GM12891 (cell line): ENCODE results near the gene TSR1.

ENCODE experiments used
- POLR2A ChIP-seq: IDR thresholded peaks from 2 replicates; pipeline ENCODE4 v1.6.1; 2011; ENCODE audit warnings: low read depth, low read length, control low read depth
- POLR2AphosphoS5 ChIP-seq: IDR thresholded peaks from 2 replicates; pipeline ENCODE4 v1.6.1; 2011; ENCODE audit warnings: low read depth, low read length, control low read depth
- POU2F2 ChIP-seq: IDR thresholded peaks from 2 replicates; pipeline ENCODE4 v1.6.1; 2011; ENCODE audit warnings: low read depth, mild to moderate bottlenecking, control low read depth, low read length, moderate library complexity
- SPI1 ChIP-seq: IDR thresholded peaks from 2 replicates; pipeline ENCODE4 v1.6.1; 2011; ENCODE audit warnings: low read depth, low read length, control low read depth
- TAF1 ChIP-seq: IDR thresholded peaks from 2 replicates; pipeline ENCODE4 v1.6.1; 2011; ENCODE audit warnings: low read depth, low read length, control low read depth

DNA sequence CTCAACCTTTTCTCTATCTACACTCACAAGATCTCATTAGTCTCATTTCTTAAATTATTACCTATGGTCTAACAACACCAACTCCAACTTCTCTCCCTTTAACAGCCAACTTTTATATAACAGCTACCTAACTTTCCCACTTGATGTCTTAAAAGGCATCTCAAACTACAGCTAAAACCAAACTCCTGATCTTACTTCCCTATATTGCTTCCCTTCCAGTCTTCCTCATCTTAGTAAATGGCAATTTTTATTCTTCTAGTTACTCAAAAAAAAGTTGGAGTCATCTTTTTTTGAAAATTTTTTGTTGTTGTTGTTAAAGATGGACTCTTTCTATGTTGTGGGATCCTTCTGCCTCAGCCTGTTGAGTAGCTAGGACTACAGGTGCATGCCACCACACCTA is 17.2 kb downstream of the TSR1 start:
- no peak for TF ChIP-seq POLR2AphosphoS5
- TF ChIP-seq TAF1: no peak
- TF ChIP-seq POLR2A: no peak
- no peak for TF ChIP-seq POU2F2
- no peak for TF ChIP-seq SPI1
